IPS-NIHi7 (cell line): ENCODE results near the gene FZD4.
"Not testable (repeated sequence)": the region's sequence is repeated elsewhere in the genome, so short reads cannot be mapped to it uniquely, and the experiment has no call there.

ENCODE experiments used
- DNase-seq: peaks from one replicate; pipeline ENCODE4 v3.0.0; 2012; ENCODE audit warnings: mixed read lengths; ENCODE audit errors: extremely low spot score

FZD4 gene

GRCh38 chr11:86977441-86978050, 22.4 kb upstream of the FZD4 start:
- DNase-seq, result no peak

- DNase-seq, result no peak
These were observed 17.5 kb upstream of the FZD4 start for GRCh38 chr11:86972734-86973133.

DNA sequence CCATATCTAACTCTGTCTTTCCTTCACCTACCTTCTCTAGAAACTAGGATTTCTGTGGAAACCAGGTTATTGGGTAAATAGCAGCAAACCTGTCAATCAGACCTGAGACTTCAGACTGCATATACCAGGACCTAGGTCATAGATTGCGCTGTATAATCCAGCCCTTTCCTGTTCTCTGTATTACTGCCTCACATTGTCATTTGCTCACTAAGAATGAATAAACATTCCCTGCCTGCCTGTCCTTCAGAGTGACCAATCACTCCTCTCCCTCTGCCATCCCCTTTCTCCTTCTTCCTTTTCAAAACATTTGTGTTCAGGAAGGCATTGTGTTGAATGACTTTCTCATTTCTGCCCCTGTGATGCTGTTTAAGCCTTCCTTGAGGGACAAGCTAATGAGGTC, 14.1 kb upstream of the FZD4 start:
- DNase-seq, result no peak

GRCh38 chr11:86967601-86968000, 12.4 kb upstream of the FZD4 start:
- DNase-seq, result not testable (repeated sequence)

- DNase-seq, result no peak
These were observed 2.9 kb upstream of the FZD4 start for GRCh38 chr11:86957976-86958646.

- no peak for DNase-seq
These were observed 1.7 kb upstream of the FZD4 start for GRCh38 chr11:86956905-86957195.

- no peak for DNase-seq
These were observed 159 bp downstream of the FZD4 start for GRCh38 chr11:86955111-86955360.

DNA sequence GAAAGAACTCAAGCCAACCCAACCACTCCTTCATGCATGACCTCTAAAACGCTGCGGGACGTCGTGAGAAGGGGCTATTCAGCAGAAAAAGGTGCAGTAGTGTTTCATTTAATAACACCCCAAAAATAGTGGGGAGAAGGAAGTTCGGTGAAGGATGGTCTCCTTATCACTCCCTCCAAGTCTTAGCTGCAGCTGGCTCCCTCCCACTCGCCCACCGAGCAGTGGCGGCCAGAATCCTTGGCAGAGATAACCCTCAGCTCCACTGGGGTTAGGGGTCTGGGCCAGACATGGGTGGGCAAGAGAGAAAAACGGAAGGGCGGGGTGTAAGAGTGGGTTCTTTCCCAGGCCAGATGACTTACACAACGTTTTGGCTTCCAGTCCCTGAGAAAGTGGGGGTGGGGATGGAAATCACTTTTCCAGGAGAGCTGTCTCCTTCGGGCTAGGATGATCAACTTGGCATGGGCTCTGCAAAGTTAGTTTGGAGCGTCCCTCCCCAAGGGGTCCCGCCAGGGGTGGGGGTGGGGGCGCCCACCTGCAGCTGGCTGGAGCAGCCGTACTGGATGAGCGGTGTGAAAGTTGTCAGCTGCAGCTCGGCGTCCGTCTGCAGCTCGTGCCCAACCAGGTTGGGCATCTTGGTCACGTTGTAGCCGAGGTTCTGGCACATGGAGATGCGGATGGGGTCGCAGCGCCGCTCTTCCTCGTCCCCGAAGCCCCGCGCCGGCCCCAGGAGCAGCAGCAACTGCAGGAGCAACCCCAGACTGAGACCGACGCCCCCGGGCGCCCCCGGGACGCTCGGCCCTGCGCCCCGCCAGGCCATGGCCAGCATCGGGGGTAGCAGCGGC, 705 bp downstream of the FZD4 start:
- peak; percentile 45 for DNase-seq

DNA sequence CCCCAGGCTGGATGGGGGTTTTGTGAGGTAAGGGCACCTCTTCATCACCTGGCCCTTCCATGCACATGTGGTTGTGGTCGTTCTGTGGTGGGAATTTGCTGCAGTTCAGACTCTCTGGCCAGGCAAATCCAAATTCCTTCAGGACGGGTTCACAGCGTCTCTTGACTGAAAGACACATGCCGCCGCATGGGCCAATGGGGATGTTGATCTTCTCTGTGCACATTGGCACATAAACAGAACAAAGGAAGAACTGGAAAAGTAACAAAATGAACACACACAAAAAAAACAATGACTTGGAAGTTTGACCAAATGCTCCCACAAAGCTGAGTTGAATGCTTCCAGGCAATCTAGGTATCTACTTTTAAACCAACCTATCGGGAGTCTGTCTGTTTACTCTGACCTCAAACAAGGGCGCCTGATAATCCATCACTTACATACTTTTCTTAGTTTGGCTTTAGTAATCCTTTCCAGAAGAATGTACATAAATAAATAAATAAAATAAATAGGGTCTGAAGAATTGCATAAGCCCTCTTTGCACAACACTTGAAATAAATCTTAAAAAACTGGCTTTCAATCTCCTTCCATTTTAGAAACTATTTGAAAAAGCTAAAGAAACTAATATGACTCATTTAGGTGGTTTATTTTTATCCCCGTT, 2.8 kb downstream of the FZD4 start:
- no peak for DNase-seq

DNA sequence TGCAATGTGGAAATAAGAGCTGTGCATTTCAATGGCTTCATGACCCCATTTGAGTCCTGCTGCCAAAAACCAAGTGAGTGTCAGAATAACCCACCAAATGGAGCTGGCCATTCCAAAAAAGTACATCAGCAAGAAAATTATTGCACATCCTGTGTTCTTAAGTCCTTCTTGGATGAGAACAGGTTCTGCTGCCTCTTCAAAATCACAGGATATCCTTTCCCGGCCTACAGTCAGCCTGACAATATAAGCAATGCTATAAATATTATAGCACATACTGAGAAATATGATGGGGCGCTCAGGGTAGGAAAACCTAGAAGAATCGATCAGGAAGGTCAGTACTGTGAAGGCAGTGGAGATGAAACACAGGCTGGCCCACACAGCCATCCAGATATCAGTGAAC, 3.5 kb downstream of the FZD4 start:
- DNase-seq, result no peak

- no peak for DNase-seq
These were observed 4.6 kb downstream of the FZD4 start for GRCh38 chr11:86950661-86950995.

DNA sequence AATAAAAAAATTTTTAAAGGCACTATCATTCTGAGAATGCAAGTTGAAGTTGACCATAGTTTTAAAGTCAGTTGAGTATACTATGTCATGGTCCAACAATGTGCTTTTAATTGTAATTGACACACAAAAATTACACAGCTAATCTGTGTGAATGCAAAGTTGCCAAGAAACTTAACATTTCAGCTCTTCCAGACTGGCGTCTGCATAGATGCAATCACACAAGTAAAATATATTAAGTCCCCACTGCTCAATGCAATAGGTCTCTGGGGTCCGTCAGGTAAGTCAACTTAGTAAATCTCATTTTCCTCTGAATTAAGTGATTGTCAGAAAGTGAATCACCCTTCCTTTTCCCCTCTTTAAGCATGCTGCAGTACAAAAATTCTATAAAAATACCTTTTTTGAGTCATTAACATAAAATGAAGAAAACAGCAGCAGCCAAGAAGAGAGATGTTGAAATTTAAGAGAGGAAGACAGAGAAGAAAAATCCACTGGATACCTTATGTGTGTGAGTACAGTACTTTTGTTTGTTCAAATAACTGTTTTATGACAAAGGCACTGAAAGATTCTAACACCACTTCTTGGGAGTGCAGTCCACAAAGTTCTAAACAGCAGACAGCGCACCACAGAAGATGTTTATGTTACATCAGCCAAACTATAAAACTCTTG, 5.1 kb downstream of the FZD4 start:
- no peak for DNase-seq

- DNase-seq, result no peak
These were observed 6.5 kb downstream of the FZD4 start for GRCh38 chr11:86948733-86949132.

DNA sequence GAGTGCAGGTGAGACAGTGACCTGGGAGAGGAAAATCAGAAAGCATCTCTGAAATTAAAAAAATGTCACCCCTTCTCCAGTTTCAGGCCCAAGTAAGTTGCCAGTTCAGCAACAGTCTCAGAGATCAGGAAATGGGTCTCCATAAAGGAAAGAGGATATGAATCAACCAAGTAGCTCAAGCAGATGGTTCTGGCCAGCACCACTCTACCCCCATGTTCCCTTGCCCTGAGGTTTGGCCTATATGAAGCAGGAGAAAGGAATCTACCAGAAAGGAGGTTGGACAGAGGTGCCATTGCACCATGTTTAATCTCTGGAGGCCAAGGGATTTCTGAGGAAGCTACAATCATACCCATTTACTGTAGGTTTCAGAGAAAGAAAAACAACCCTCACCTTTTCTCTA, 7.7 kb downstream of the FZD4 start:
- no peak for DNase-seq

GRCh38 chr11:86943505-86943904, 11.7 kb downstream of the FZD4 start:
- not testable (repeated sequence) for DNase-seq

DNA sequence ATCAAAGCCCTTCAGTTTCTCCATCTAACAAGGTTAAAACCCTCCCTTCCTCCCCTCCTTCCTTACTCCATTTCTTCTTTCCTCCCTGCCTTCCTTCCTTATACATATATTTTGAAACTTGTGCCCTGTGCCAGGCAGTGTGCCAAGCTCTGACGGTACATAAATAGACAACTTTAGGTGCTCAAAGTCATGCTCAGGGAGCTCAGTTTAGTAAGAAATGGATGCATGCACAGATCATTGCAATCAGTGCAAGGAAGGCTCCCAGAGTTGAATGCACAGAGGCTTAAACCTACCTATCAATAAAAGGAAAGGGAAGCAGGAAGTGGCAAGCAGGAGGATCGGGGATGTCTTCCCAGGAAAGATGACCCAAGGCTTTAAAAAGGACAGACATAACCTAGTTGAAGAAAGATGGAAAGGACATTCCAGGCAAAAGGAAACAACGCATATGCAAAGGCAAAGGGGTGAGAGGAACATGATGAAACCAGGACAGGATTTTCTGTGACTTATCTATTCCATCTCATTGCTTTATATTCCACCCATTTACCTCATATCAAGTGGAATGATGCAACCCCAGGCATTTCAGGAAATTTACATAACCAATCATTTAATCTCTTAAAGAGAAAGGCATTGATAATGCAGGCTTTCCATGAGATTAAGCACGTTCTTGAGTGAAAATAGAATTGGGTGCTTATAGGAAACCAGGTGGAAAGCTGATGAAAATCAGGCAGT, 13.2 kb downstream of the FZD4 start:
- DNase-seq, result no peak

DNA sequence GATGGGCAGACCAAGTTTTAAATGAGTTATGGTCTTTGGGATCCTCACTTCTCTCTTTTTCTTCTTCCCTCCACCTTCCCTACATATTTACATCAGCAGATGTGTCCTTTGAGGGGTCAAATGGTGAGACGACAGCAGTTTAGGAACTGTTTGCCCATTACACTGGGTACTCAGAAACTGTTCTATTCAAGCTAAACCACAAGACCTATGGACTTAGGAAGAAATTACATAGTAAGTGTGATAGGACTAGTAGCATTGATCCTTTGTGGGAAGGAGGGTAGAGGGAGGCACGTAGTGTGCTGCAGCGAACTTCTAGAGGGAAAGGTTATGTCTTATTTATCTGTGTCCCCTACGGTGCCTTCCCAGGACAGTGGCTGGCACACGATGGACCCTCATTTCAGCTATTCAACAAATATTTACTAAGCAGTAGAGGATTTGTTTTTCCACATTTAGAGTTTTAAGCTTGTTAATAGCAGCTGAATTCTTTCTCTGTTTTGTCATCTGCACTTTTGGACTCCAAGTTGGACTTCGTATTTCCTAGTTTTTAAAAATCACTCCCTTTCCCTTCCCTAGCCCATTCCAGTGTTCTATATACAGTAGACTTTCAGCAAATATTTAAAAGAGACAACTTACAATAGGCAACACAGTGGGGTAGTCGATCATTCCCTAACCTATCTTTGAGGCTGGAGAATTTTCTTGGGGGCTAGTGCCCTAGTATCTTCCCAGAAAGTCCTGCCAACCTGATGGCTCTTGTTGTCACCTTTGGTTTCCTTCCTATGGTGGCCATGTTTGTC, 13.9 kb downstream of the FZD4 start:
- DNase-seq, result no peak

DNA sequence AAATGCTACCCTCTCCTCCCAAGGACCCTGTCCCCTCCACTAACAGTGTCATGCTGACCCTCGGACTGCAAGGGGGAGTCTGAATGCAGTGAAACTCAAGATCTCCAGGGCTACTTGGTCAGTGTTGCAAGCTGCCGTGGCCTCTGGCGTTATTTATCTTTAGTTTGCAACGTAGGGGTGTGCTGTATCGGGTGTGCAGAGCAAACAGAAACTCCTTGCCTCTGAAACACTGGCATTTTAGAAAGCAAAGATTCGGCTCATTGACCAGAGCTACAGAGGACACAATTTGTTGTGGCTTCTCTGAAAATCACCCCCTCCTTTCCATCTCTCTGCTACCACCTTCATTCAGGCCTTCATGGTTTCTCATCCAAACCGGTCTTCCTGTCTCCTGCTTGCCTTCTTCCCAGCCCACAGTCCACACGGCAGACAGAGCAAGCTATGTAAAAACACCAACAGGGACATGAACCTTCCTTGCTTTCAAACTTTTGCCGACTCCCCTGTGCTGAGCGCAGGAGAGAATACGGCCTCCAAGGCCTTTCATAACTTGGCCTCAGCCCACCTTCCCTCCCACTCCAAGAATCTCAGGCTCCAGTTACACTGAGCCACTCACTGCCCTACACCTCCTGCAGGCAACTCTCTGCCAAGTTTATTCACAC, 14.9 kb downstream of the FZD4 start:
- no peak for DNase-seq

DNA sequence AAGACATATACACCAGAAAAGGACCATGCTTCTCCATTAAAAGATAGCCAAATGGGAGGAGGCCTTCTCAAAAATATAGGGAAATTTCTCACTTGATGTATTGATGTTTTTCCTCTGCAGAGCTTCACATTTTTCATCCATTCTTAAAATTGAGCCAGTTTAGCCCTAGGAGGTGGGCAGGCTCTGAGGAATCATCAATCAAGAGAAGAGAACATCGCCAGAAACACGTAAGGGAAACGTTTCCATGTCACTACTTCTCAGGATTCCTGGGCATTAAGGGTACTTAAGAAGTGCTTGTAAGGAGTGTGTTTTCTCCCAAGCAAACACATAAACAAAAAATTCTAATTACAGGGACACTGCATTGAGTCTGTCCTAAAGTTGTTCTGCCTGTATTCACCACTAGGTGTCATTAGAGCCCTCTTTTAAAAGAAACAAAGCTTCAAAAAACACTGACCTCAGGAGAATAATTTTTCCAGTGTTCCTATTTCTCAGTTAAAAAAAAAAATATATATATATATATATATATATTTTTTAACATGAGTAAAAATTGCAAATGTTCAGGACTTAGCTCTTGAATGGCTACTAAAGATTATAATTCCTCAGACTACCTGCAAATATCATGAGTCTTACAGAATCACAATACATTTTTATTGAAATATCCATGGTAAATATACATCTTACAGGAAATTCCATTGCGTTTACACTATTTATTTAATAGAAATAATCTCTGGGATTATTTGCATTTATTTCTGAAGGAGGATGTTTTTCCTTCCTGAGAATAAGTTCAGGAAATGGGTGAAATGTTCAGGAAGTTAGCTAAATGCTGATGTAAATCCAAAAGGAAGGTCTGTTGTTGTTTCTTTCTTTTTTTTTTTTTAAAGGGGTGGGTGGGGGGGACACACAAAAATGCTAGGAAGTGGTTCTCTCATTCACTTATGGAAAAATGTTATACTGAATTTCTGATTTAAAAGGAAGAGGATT, 16.0 kb downstream of the FZD4 start:
- DNase-seq, result no peak
